B cell (primary cell): ENCODE results near the gene ATP5MC3. TPM values are rescaled to one million over a fixed set of nuclear protein-coding genes. Genes with fewer than 3 reads are reported as not detected.

ENCODE experiments used
- ATAC-seq: fragments of 200-7000 bp; cut with Tn5 transposase; one replicate; pipeline ENCODE4 v1.10.0; 2021; ENCODE audit warnings: low read depth, mild to moderate bottlenecking, moderate number of reproducible peaks, moderate library complexity
- CTCF ChIA-PET: fragments of 350-600 bp; sonication (Branson Sonifier 250); formaldehyde crosslinking; loops from one replicate; lab custom pipeline; 2021; ENCODE audit warnings: antibody characterized with exemption, inconsistent platforms; lab: Charles Lee
- POLR2A ChIA-PET: fragments of 350-600 bp; sonication (Branson Sonifier 250); formaldehyde crosslinking; loops from one replicate; lab custom pipeline; 2021; ENCODE audit warnings: antibody characterized with exemption; lab: Charles Lee
- DNase-seq: peaks from one replicate; pipeline ENCODE4 v3.0.0; 2013
- H2AFZ ChIP-seq: 2 replicates; pipeline ENCODE4 v1.6.1; 2012; ENCODE audit warnings: mild to moderate bottlenecking, low read depth, low read length; ENCODE audit not compliant: insufficient read depth, poor library complexity, severe bottlenecking
- H3K27ac ChIP-seq, 2 donors: 1 replicate in 1 of 2; 2 replicates in 1 of 2; pipeline ENCODE4 v1.5.1; 2012 to 2013; ENCODE audit warnings: low read length in 2 of 2, mild to moderate bottlenecking in 2 of 2, moderate library complexity in 1 of 2
- H3K27me3 ChIP-seq, 4 experiments: fragments of 200-600 bp in 1 of 4; sonication (generic) in 1 of 4; replicated peaks in 1 of 4; 1 replicate in 2 of 4; 2 replicates in 2 of 4; pipeline versions ENCODE4 v1.6.1 to v1.7.0; 2013 to 2016; ENCODE audit warnings: low read length in 3 of 4, mild to moderate bottlenecking in 2 of 4, mixed read lengths in 1 of 4, moderate library complexity in 1 of 4; ENCODE audit not compliant: insufficient read depth in 4 of 4, control insufficient read depth in 3 of 4; ENCODE audit errors: control extremely low read depth in 1 of 4
- H3K36me3 ChIP-seq, 2 experiments: replicated peaks in 1 of 2; 1 replicate in 1 of 2; 2 replicates in 1 of 2; pipeline versions ENCODE4 v1.6.1 to v1.7.1; 2013; ENCODE audit warnings: low read length in 1 of 2; ENCODE audit not compliant: insufficient read depth in 2 of 2, control insufficient read depth in 1 of 2; ENCODE audit errors: control extremely low read depth in 1 of 2, extremely low read depth in 1 of 2
- H3K4me1 ChIP-seq, 2 donors: fragments of 200-600 bp in 1 of 2; sonication (generic) in 1 of 2; 1 replicate in 1 of 2; 2 replicates in 1 of 2; pipeline versions ENCODE4 v1.5.1 to v1.6.1; 2013 to 2017; ENCODE audit warnings: low read length in 2 of 2; ENCODE audit not compliant: control insufficient read depth in 2 of 2, insufficient read depth in 2 of 2
- H3K4me2 ChIP-seq: replicated peaks from 2 replicates; pipeline ENCODE3; 2012; ENCODE audit warnings: mild to moderate bottlenecking, low read depth, low read length; ENCODE audit not compliant: poor library complexity, severe bottlenecking
- H3K4me3 ChIP-seq, 5 experiments: fragments of 200-600 bp in 1 of 5; sonication (generic) in 1 of 5; 1 replicate in 3 of 5; 2 replicates in 2 of 5; pipeline versions ENCODE4 v1.5.1 to v1.7.0; 2011 to 2016; ENCODE audit warnings: low read length in 4 of 5, mild to moderate bottlenecking in 4 of 5, low read depth in 2 of 5, control low read depth in 1 of 5, moderate library complexity in 1 of 5; ENCODE audit not compliant: insufficient read depth in 1 of 5; ENCODE audit errors: control extremely low read depth in 1 of 5, extremely low read depth in 1 of 5
- H3K79me2 ChIP-seq: fragments of 200-600 bp; sonication (generic); one replicate; pipeline ENCODE4 v1.6.0; 2016; ENCODE audit warnings: low read length; ENCODE audit not compliant: control insufficient read depth, insufficient read depth
- H3K9ac ChIP-seq: fragments of 200-600 bp; sonication (generic); 2 replicates; pipeline ENCODE4 v1.6.1; 2017; ENCODE audit warnings: mild to moderate bottlenecking, low read length, moderate library complexity
- H3K9me3 ChIP-seq, 3 donors: one replicate each; pipeline versions ENCODE4 v1.6.1 to v1.7.1; 2013; ENCODE audit warnings: low read length in 2 of 3; ENCODE audit not compliant: control insufficient read depth in 2 of 3, insufficient read depth in 1 of 3; ENCODE audit errors: control extremely low read depth in 1 of 3
- H4K20me1 ChIP-seq: 2 replicates; pipeline ENCODE4 v1.6.0; 2012; ENCODE audit warnings: mild to moderate bottlenecking, low read length; ENCODE audit not compliant: insufficient read depth, control insufficient read depth, poor library complexity, severe bottlenecking
- H3K27ac Mint-ChIP-seq: one replicate; pipeline ENCODE4 v1.8.0; 2021; ENCODE audit warnings: mixed read lengths
- H3K27me3 Mint-ChIP-seq: one replicate; pipeline ENCODE4 v1.8.0; 2021; ENCODE audit warnings: mixed read lengths
- H3K4me1 Mint-ChIP-seq: one replicate; pipeline ENCODE4 v1.8.0; 2021; ENCODE audit warnings: mixed read lengths
- H3K4me3 Mint-ChIP-seq: one replicate; pipeline ENCODE4 v1.8.0; 2021; ENCODE audit warnings: mixed read lengths
- H3K9me3 Mint-ChIP-seq: one replicate; pipeline ENCODE4 v1.8.0; 2022; ENCODE audit warnings: mixed read lengths; ENCODE audit not compliant: insufficient read depth
- CTCF ChIP-seq: fragments of 200-600 bp; IDR thresholded peaks from one replicate; pipeline ENCODE4 v1.8.0; 2022; ENCODE audit warnings: antibody characterized with exemption, mild to moderate bottlenecking
- EZH2 ChIP-seq: IDR thresholded peaks from 2 replicates; pipeline ENCODE4 v1.6.1; 2012; ENCODE audit warnings: borderline replicate concordance, low read depth, mild to moderate bottlenecking, moderate library complexity, low read length; ENCODE audit not compliant: insufficient read depth, poor library complexity, severe bottlenecking
- WGBS: methylation state at CpG from one replicate; pipeline ENCODE4 v1.1.5; 2013; ENCODE audit warnings: missing lambda C conversion rate; ENCODE audit not compliant: insufficient coverage; 5-methylcytosine and 5-hydroxymethylcytosine counted together
- intact Hi-C: fragments of 100-400 bp; cut with micrococcal nuclease; formaldehyde crosslinking; loops from one replicate; pipeline ENCODE4 v1.10.0; 2022
- polyA plus RNA-seq: library from polyadenylated mRNA; depleted of rRNA; stranded (reverse); fragments of >200 nt; gene quantifications from 2 replicates; pipeline ENCODE4 v1.2.3, GENCODE V29; 2012
- total RNA-seq, 2 donors: library from RNA; stranded (reverse); fragments of 120-200 nt in 1 of 2; gene quantifications; 1 replicate in 1 of 2; 2 replicates in 1 of 2; pipeline versions ENCODE4 v1.2.3 to v1.2.4, GENCODE V29; 2013 to 2022

Gene ATP5MC3
- total and polyA plus RNA-seq, 2 donors (not counting 1 experiment from before 2014, with no cell fraction given), result 68.5 to 94.1 TPM

- ATAC-seq (peak; percentile 12), DNase-seq (no peak)
- Histone ChIP-seq H3K9me3 (no peaks in the 10 kb centered on the region), H4K20me1 (peaks cover 8% of the 10 kb centered on the region), H3K9ac (peak overlapping the region; percentile 95), H3K36me3 (peaks cover 0 to 4% of the 10 kb centered on the region in 2 experiments), H3K27ac (peak overlapping the region; percentile 80 to 86), H3K4me3 (peak overlapping the region; percentile 72 to 98 (median 95)), H3K79me2 (peaks cover 61% of the 10 kb centered on the region), H3K27me3 (no peaks in the 10 kb centered on the region), H3K4me2 (peak overlapping the region; percentile 83), H3K4me1 (peaks cover 5 to 21% of the 10 kb centered on the region in 2 donors), H2AFZ (peak overlapping the region; percentile 94)
- Mint-ChIP-seq H3K4me1 (peaks cover 31% of the 10 kb centered on the region), H3K9me3 (no peaks in the 10 kb centered on the region), H3K4me3 (peak overlapping the region; percentile 99), H3K27me3 (no peaks in the 10 kb centered on the region), H3K27ac (peak overlapping the region; percentile 93)
- ChIA-PET POLR2A (no interaction called here), CTCF (interaction anchor here (0.8 to 1.2 kb wide), 4 partner anchors 10 to 82 kb away, joined by 3 to 5 read pairs (median 3); no protein-coding TSS in a partner anchor)
- 0% methylated on average over 6 of the region's 11 CpGs for WGBS
- TF ChIP-seq CTCF, result no peak
- intact Hi-C loops, result loop anchor here (1.0 to 10.0 kb wide), 5 partner anchors 13 to 1204 kb away; partner anchors contain the start of genes ATP5MC3, LNPK, OLA1 and SP3
Observed at GRCh38 chr2:175168564-175168945, 13.0 kb downstream of the ATP5MC3 start.

- Mint-ChIP-seq H3K27ac (peak within 1 kb of the TSS; percentile 93), H3K4me3 (peak within 1 kb of the TSS; percentile 99)
- 0% methylated on average over 52 of the region's 56 CpGs for WGBS
Observed at GRCh38 chr2:175167792-175168563, 13.5 kb downstream of the ATP5MC3 start, which contains the start of gene ATF2. Gene ATF2, minus strand, starts transcription at chr2:175168203. Its CDS starts 31,760 bp downstream, at chr2:175136443.

More at GRCh38 chr2:175167792-175168563, 13.5 kb downstream of the ATP5MC3 start, which contains the start of gene ATF2:
- ChIA-PET POLR2A (no interaction called here), CTCF (interaction anchor here (0.8 to 1.0 kb wide), 3 partner anchors 11 to 83 kb away, joined by 3 to 5 read pairs (median 3); no protein-coding TSS in a partner anchor)
- H3K9me3 ChIP-seq, result no peaks in the 10 kb centered on the region
- H4K20me1 ChIP-seq, result peaks cover 11% of the 10 kb centered on the region
- H3K27me3 ChIP-seq, result no peaks in the 10 kb centered on the region
- peak within 1 kb of the TSS; percentile 83 for H3K4me2 ChIP-seq
- H3K4me1 ChIP-seq, result peaks cover 5 to 21% of the 10 kb centered on the region in 2 donors
- peak within 1 kb of the TSS; percentile 95 for H3K9ac ChIP-seq
- ATAC-seq, result peak; percentile 91
- DNase-seq, result peak; percentile 99
- peaks cover 66% of the 10 kb centered on the region for H3K79me2 ChIP-seq
- intact Hi-C loops, result loop anchor here (1.0 to 10.0 kb wide), 5 partner anchors 13 to 1203 kb away; partner anchors contain the start of genes ATP5MC3, LNPK, OLA1 and SP3
- H3K27ac ChIP-seq, result peak within 1 kb of the TSS; percentile 86 to 91
- Mint-ChIP-seq H3K9me3 (no peaks in the 10 kb centered on the region), H3K4me1 (peaks cover 33% of the 10 kb centered on the region), H3K27me3 (no peaks in the 10 kb centered on the region)
- peak within 1 kb of the TSS; percentile 93 to 98 (median 97) for H3K4me3 ChIP-seq
- TF ChIP-seq EZH2 (no peak), CTCF (no peak)
- H2AFZ ChIP-seq, result peak within 1 kb of the TSS; percentile 94
- H3K36me3 ChIP-seq, result peaks cover 0 to 3% of the 10 kb centered on the region in 2 experiments
